GM21619 (cell line): ENCODE results near the gene PARP8.

Experiments
- ATAC-seq: cut with Tn5 transposase; IDR thresholded peaks from one replicate; pipeline ENCODE4 v1.9.1; 2021; ENCODE audit not compliant: unreplicated experiment

The PARP8 gene

DNA sequence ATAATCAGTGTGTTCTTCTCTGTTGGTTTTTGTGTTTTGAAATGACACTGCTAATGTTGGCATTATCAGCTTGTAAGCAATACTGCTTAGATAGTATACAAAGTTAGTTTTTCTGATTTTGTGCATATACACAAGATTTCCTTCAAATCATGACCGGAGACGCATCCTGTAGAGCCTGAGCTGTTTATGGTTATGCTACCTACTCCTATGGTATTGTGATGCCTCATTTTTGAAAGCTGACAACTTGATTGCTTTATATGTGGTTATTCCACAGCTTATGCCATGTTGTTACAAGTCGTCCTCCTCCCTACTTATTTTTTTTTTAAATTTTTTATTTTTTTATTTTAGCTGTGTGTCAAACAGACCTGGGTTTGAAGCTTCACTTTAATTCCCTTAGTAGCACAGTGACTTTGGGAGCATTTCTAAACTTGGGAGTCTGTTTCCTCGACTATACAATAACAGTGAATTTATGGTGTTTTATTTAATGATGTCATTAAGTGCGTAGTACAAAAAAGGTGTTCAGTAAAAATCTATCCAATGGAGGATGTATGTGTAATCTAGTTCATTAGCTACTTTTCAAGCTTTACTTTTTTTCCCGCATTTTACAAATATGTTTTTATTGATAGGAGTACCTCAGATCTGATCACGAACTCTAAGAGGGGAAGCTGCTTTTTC is 59.5 kb downstream of the PARP8 start:
- no peak for ATAC-seq

DNA sequence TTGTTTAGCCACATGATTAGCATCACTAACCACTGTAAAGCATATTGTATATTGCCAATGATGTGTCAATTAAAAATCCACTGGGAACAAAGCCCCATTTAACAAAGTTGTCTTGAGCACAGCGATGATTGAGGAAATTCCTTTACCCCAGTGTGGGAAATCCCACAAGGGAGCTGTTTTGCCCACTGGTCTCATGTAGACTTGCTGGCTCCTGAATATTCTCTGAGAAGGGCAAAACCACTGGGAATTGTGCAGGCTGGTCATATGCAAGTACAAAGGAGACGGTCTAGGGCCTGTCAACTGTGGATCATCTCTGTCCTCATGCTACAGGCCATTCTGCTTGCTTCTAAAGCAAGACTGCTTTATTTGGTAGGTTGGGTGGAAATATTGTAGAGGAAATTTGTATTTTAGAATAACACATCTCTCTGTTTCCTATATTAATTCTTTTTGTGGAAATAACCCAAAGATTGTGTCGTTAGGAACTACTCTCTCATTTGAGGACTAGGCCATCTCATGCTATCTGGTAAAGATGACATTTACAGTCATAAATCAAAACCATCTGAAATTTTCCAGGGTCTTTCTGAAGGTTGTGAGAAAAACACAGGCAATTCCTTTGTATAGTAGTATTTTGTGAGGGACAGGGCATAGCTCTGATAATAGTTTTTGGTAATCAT is 60.2 kb downstream of the PARP8 start:
- no peak for ATAC-seq

DNA sequence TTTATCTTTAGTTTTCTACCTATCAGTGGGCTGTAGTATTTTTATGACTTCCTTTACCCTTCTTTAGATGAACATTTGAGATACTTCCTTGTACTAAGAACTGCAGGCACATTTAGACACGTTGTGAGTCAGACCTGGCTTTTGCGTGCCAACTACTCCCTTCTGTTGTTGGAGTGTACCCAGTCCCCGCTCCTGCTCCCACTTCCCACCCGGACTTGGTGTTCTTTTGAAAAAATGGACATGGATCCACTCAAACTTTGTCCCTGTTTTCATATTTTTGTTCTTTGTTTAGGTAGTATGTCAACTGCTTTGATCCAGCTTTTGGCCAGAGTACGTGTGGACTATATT is 60.7 kb downstream of the PARP8 start:
- ATAC-seq, result no peak

DNA sequence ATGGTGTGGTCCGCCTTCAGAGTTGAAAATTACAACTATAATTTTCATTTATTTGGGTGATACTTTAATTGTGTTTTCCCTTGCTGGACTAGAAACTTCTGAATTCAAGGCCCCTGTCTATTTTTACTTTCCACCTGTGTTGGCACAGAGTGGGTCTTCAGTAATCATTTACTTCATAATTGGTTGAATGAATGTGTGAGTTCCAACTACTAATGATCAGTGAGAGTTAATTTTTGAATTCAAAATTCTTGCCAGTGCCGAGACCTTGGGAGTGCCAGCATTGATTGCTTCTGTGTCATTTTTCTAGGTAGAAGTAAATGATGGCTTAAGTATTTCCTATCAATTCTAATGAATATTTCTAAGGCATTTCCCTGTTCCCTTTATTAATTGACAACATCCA is 61.4 kb downstream of the PARP8 start:
- ATAC-seq, result no peak

DNA sequence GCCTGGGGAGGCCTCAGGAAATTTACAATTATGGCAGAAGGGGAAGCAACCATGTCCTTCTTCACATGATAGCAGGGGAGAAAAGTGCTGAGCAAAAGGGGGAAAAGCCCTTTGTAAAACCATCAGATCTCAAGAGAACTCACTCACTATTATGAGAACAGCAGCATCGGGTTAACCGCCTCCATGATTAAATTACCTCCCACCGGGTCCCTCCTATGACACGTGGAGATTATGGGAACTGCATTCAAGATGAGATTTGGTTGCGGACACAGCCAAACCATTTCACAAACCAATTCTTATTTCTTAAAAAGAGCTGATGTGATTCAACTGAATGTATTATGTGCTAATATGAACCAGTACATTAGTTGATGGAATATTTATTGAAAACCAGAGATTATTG is 63.9 kb downstream of the PARP8 start:
- ATAC-seq, result no peak

DNA sequence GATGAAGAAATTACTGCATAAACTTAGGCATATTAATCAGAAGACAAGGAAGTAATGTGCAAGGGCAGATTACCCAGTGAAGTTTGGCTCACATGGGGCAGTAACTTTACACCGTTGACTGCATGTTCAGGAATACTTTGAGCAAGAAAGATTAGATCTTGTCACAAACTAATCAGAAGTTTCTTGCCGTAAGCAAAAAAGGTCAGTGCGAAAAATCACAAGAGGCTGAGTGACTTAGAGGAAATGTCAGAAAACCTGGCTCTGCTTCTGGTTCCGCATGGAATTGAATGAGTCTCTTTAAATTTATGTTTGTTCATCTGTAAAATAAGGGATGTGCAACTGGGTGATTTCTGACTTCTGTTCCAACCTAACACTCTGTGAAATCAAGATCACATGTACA is 64.4 kb downstream of the PARP8 start:
- no peak for ATAC-seq

DNA sequence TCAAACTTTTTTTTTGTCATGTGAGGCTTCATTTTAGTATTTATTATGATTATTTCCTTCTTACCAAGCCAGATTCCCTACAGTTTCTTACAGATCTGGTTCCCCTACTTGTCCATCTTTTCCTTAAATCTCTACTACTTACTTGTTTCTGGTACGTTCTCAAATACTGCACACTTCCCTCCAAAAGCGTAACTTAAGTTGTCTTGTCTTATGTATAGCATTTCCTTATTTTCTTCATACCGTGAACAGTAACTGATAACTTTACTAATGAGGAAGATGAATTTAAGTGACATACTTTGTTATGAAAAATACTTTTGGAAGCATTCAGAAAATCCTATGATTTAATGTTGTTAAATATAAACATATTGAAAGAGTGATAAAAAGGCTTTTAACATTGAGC is 67.3 kb downstream of the PARP8 start:
- ATAC-seq, result no peak

DNA sequence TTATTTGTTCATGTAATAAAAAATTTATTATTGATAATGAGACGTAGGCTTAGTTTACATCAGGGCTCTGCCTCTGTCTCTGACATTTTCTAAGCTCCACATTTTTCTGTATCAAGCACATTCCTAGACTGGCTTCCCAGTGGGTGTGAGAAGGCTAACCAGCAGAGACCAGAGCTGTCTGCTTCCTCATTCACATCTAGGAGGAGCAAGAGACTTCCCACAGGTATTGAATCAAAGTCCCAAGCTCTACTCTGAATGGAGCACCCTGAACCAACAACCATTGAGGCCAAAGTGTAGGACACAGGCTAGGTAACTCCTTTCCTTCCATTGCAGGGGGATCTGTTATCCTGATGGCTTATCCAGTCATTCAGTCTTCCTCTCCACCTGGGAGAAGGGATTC is 72.4 kb downstream of the PARP8 start:
- no peak for ATAC-seq

DNA sequence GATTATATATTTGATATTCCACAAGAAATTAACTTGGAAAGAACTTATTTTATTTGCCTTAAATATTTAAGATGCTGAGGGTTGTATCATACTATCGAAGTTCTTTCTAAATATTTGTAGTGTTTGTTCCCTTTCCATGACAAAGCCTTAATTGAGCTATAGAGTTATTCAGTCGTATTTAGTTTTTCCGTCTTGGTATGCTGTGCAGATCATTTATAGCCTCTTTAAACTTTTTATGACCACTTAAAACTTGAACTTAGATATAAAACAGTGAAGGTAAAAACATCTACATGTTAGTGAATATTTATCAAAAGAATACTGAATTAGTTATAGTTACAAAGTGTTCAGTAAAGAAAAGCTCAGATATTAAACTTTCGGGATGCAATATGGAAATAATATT is 74.4 kb downstream of the PARP8 start:
- ATAC-seq, result no peak

DNA sequence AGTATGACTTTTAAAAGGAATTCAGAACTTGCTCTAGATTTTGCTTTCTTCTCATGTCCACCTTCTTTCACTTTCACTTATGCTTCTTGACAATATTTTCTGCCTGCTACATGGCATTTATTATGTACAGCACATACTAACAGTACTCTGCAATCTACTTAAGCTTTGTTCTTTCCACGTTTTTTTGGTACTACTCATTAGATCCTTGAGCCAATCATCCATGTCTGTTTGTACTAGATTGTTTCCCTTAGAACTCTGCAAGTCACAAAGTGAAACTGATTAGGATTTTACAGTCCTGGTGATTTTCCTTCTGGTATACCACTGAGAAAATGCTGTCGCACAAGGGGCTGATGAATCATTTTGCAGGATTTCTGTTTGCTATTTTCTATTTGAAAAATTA is 78.3 kb downstream of the PARP8 start:
- ATAC-seq, result peak; percentile 58

DNA sequence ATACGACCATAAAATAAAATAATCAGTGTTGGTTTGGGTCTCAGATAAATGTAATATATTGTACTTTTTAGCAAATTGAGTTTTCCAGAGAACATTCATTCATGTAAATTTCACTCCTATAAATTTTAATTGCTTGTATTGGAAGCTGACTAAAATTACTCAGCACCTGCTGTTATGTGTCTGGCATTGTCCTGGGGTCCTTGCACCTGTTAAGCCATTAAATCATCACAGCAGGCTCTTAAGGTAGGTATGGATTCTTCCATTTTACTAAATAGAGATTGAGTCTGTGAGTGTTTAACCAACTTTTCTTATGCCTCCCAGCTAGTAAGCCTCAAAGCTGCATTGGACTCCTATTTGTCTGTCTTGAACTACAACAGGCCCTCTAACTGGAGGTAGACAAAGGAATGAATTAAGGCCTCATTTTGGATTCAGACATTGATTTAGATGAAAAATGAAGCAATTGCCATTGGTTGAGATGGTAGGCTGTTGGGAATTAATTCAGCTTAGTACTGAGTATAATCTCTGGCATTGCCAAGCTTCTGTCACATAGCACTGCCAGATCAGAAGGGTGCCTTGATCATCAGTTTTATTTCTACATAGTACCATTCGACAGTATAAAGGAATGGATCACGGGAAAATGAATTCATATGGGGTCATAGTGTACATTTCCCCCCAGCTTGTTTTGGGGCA is 78.9 kb downstream of the PARP8 start:
- ATAC-seq, result no peak

DNA sequence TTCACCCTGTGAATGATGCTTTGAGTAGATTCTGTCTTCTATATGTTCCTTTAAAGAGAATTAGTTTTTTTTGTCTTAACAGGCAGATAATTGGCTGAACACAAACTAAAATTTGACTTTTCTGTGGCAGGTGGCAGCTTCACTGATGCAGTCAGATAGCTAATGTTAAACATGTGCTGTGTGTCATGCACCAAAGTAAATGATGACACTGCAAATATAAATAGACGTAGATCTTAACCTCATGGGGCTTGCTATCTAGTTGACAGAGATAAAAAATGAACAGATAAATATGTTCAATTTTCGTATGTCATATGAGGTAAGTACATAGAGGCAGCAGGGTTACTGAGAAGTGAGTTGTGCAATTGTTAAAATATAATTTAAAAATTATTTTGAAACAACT is 82.7 kb downstream of the PARP8 start:
- no peak for ATAC-seq

DNA sequence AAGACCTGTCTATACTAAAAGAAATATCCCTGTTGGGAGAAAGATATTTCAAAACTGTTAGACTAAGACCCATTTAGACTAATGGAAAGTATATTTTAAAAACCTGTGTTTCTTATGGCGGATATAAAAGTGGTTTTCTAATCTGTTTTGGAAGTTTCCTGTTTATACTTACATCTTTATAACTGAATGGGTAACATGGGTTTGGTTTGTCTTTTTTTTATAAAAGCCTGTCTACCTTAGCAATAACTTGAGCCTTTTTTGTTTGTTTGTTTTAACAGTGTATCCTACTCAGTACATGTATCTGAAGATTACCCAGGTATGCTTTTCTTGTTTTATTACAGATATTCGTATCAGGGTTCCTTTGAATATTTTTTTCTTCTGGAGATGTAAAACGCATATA is 83.4 kb downstream of the PARP8 start:
- no peak for ATAC-seq

DNA sequence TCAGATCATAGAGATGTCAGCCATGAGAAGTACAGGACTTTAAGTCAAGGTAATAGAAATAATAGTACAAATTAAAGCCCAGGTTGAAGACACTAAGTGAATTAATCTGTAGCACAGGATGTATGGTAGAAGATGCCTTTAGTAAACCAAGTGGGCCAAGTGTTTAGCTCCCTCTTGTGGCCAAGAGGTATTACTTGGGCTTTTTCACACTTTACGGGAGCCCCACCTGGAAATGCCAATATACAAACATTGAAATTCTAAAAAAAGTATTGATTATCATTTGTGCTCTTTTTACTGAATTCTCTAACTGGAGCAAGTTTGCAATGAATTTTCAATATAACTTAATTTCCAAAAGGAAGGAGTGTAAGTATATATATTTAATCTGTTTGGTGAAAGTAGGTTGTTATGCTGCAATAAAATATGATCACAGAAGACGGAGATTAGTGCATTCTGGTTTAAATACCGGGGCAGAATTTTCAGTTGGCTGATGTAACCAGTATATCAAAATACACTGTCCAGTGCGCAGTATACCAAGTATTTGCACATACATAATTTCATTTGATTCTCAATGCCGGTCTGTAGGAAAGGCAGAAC is 84.7 kb downstream of the PARP8 start:
- peak; percentile 93 for ATAC-seq

DNA sequence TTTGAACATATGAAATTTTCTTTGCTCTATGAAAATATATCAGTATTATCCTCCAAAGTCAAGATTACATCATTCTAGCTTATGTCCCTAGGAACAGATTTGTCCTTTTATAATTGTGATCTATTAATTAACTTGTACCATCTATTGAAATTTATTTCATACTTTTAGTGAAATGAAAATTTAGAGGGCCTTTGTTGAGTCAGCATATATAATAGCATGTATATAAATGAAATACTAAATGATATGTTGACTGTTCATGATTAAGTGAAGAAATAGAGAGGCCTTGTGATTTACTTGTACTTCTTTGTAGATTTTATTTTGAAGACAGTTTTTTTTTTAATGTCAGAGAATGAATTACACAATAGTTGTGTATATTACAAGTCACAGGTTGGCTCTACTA is 86.4 kb downstream of the PARP8 start:
- ATAC-seq, result no peak

DNA sequence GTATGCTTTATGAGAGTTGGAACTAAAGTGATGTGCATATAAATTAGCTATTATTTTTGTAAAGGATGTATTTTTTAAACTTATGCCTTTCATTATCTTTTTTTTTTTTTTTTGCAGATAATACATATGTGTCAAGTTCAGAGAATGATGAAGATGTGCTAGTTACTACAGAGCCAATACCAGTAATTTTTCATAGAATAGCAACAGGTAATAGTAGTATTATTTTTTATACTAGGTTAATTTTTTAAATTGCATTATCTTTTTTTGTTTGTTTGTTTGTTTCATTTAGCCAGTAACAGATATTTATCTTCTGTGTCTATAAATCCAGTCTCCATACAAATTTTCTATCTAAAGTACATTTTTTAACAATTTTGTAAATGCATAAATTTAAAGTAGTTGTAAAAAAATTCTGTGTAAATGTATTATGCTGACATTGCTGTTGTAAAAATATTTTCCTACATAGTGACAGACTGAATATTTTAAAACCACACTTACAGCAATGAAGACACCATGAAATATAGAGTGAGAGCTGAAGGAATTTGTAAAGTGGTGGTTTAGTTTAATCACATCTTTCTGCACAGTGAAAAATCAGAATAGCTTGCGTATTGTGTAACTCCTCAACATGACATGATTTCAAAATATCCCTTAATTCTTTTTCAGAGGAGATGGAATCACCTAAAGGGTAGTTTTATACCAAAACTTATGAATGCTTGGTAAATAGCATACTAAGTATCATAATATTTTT is 93.3 kb downstream of the PARP8 start:
- ATAC-seq, result no peak

DNA sequence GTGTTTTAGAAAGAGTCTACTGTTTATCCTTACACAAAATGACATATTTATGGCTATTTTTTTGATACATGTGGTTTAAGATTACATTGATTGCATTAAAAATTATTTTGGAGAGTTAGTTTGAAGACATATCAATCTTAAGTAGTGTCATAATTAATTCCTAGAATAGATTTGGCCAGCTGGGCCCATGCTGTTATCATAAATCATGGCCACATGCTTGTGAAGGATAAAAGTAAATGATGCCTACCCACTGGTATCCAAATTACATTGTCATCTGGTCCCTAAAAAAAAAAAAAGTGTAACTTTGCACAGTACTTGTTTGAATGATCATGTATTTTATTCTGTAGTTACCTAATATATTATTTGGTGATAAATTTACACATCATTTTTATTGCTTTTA is 96.9 kb downstream of the PARP8 start:
- ATAC-seq, result no peak

DNA sequence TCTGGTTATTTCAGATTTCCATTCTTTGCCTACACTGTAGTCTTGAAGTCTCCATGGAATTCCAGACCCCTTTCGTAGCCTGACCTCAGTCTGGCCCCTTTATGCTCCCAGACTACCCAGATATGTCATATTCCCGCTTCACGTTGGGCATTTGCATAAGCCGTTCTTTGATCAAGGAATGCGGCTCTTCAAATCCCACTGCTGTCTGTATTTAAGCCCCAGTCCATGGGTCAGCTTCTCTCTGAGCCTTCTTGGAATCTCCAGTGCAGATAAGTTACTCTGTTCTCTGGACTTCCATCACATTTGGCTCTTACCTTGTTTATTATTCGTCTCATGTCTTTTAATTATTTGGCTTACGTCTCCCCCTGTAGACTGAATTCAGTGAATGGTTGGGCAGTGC is 97.4 kb downstream of the PARP8 start:
- ATAC-seq, result no peak

DNA sequence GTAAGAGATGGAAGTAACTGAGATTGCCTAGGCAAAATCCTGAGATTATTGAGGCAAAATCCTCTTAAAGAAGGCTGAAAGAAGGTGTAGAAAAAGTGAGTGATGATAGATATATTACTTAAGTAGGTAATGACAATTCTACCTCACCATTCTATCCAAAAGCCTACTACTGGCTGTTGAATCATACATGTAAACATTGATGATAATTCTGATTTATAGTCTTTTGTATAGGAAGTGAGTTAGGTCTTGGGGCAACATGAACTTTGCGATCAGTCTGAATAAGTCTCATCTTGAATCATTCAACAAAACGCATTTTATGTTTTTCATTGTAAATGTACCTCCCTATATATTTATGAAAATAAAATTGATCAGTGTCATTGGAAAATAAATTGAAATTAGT is 99.6 kb downstream of the PARP8 start:
- no peak for ATAC-seq

DNA sequence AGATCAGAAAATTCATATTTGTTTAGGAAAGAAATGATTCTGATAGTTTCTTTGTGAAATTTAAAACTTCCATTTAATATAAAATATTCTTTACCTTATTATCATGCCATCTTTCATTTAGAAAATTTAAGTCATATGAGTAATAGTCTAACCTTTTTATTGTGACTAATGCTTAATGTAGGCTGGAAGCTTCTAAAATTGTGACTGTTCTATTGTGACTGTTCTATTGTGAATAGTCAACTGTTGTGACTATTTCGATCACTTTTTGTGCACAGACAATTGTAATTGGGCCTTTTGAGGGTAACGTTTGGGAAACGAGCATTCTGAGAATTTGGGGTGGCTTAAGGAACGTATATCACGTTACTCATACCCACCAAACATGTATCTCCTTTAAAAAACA is 100.0 kb downstream of the PARP8 start:
- no peak for ATAC-seq

DNA sequence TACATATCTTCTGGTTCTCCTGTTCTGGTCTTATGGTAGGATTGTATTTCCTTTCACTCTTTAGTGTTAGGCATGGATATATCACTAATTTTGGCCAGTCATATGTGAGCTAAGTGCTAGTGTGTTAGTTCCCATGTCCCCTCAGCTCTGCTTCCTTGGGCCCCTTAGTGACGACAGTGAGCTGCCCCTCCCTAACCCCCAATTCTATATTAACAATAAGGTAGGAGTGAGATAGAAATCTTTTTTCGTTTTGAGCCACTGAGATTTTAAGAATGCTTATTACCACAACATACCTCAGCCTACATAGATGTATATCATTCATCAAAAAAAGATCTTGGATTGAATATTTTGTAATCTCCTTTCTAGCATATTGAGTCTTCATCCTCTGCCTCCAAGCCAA is 100.5 kb downstream of the PARP8 start:
- ATAC-seq, result no peak

DNA sequence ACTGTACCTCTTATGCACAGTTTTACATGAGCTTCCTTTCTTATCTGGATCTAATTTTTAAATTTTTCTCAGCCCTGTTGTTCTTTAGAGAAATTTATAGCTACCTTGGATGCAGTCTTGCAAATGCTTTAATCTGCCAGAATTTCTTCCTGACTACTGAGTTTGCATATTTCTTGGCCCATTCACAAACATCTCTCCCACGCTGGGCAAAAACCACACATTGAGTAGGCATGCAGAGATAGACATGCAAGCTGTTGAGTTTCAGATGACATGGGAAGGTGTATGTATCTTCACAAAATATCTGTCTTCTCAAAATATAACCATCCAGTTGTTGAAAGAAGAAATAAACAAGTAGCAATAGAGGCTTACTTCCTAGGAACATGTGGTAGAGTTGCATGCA is 101.2 kb downstream of the PARP8 start:
- no peak for ATAC-seq
